ENCODE results near the gene SORCS3.

DNA sequence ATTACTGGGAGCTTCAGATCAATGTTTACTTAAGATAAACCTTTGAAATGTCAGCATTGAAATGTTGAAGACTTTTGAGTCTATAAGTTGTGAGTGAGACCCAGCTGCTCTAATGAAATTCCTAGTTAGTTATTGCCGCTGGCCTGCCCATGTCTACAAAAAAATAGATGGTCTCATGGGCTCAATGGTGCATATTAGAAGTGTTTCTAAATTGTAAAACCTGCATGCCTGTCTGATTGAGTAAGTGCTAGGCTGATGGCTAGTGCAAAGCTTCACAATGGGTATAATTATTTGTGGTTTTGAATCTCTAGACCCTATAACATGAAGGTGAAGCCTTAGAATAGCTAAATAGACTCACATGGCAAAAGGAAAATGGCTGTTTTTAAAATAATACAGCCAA lies 234.5 kb downstream of the SORCS3 start:
- TF ChIP-seq POLR2A (IDR thresholded peaks at IDR 0.05) (no peak), POLR2AphosphoS5 (IDR thresholded peaks at IDR 0.05) (no peak)
- TF ChIP-seq, protein P1, sequence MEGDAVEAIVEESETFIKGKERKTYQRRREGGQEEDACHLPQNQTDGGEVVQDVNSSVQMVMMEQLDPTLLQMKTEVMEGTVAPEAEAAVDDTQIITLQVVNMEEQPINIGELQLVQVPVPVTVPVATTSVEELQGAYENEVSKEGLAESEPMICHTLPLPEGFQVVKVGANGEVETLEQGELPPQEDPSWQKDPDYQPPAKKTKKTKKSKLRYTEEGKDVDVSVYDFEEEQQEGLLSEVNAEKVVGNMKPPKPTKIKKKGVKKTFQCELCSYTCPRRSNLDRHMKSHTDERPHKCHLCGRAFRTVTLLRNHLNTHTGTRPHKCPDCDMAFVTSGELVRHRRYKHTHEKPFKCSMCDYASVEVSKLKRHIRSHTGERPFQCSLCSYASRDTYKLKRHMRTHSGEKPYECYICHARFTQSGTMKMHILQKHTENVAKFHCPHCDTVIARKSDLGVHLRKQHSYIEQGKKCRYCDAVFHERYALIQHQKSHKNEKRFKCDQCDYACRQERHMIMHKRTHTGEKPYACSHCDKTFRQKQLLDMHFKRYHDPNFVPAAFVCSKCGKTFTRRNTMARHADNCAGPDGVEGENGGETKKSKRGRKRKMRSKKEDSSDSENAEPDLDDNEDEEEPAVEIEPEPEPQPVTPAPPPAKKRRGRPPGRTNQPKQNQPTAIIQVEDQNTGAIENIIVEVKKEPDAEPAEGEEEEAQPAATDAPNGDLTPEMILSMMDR (IDR thresholded peaks at IDR 0.05): no peak

Data from sigmoid colon (tissue), 4 donors.